Adrenal gland (tissue), 5 donors: ENCODE data around the gene BCL7B.
A peak's percentile ranks its signal among the peaks of the same experiment; 100 is the strongest.

Source experiments
- POLR2A ChIP-seq, 2 donors: fragments of 450-650 bp; IDR thresholded peaks; one replicate each; pipeline ENCODE4 v1.6.1; 2017; ENCODE audit warnings: antibody characterized with exemption in 2 of 2, mild to moderate bottlenecking in 2 of 2, moderate library complexity in 1 of 2
- TF ChIP-seq, protein P1 (sequence below), 6 experiments: fragments of 450-650 bp in 4 of 6; fragments of 200-600 bp in 2 of 6; sonication (generic) in 1 of 6; IDR thresholded peaks; 1 replicate in 5 of 6; 2 replicates in 1 of 6; pipeline versions ENCODE4 v1.5.1 to v1.8.0; 2016 to 2021; ENCODE audit warnings: antibody characterized with exemption in 6 of 6, mild to moderate bottlenecking in 2 of 6, moderate library complexity in 1 of 6
- donor health status: DM: no; HTN: no; CAD: no.

GRCh38 chr7:73556208-73557107 lies 1.0 kb downstream of the BCL7B start:
- peak; percentile 14 to 79 for TF ChIP-seq POLR2A (IDR thresholded peaks at IDR 0.05)
- TF ChIP-seq, protein P1, sequence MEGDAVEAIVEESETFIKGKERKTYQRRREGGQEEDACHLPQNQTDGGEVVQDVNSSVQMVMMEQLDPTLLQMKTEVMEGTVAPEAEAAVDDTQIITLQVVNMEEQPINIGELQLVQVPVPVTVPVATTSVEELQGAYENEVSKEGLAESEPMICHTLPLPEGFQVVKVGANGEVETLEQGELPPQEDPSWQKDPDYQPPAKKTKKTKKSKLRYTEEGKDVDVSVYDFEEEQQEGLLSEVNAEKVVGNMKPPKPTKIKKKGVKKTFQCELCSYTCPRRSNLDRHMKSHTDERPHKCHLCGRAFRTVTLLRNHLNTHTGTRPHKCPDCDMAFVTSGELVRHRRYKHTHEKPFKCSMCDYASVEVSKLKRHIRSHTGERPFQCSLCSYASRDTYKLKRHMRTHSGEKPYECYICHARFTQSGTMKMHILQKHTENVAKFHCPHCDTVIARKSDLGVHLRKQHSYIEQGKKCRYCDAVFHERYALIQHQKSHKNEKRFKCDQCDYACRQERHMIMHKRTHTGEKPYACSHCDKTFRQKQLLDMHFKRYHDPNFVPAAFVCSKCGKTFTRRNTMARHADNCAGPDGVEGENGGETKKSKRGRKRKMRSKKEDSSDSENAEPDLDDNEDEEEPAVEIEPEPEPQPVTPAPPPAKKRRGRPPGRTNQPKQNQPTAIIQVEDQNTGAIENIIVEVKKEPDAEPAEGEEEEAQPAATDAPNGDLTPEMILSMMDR (IDR thresholded peaks at IDR 0.05) = no peak
